Sigmoid colon (tissue), 4 donors: ENCODE measurements around the gene EBLN2.

Experiments used
- EP300 ChIP-seq, 4 donors: sonication (generic); formaldehyde crosslinking; IDR thresholded peaks; one replicate each; pipeline ENCODE4 v1.6.1; 2017; ENCODE audit warnings: antibody characterized with exemption in 4 of 4
- POLR2A ChIP-seq, 2 donors: fragments of 450-650 bp; IDR thresholded peaks; one replicate each; pipeline ENCODE4 v1.6.1; 2016; ENCODE audit warnings: antibody characterized with exemption in 2 of 2, mild to moderate bottlenecking in 2 of 2, moderate library complexity in 2 of 2
- POLR2AphosphoS5 ChIP-seq, 4 donors: sonication (generic); formaldehyde crosslinking; IDR thresholded peaks; one replicate each; pipeline ENCODE4 v1.6.1; 2017; ENCODE audit warnings: antibody characterized with exemption in 4 of 4
- TF ChIP-seq, protein P1 (sequence below), 4 experiments: fragments of 450-650 bp in 3 of 4; fragments of 200-600 bp in 1 of 4; IDR thresholded peaks; one replicate each; pipeline ENCODE4 v1.5.1; 2016 to 2019; ENCODE audit warnings: antibody characterized with exemption in 4 of 4, mild to moderate bottlenecking in 3 of 4, moderate library complexity in 2 of 4

DNA sequence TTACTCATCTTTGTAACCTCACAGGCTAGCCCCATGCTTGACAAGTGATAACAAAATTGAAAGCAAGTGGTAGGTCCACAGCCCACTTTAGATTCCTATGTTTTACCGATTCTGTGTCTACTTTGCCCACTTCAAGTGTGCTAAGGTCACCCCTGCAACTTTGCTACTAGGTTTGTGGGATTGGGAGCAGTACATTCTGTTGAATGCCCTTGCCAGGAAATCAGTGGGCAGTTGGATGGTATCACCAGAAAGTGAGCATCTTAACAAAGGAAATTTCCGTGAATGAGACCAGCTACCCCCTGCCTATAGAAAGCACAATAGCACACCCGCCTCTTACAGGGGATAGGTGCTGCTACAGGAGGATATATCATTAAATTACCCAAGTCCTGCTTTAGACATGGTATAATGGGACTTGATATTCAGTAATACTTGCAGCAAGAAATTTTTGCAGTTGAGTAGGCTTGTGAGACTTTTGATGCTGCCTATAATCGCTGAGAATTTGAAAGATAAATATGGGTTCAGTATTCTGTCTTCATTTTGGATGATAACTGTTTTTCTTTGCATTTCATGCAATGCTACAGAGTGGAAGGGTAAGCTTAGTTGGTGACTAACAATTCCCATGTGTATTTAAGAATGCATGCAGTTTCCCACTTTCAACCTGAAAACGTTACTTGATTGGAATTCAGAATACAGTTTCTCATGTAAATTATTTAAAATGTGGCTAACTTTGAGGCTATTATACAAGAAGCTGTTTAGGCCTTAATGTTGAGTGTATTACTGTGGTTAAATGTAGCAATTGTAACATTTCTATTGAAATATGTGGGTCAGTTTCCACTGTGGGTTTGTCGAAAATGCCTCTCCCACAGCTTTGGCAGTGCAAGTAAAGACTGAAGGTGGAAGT, 9.5 kb downstream of the EBLN2 start:
- TF ChIP-seq, protein P1, sequence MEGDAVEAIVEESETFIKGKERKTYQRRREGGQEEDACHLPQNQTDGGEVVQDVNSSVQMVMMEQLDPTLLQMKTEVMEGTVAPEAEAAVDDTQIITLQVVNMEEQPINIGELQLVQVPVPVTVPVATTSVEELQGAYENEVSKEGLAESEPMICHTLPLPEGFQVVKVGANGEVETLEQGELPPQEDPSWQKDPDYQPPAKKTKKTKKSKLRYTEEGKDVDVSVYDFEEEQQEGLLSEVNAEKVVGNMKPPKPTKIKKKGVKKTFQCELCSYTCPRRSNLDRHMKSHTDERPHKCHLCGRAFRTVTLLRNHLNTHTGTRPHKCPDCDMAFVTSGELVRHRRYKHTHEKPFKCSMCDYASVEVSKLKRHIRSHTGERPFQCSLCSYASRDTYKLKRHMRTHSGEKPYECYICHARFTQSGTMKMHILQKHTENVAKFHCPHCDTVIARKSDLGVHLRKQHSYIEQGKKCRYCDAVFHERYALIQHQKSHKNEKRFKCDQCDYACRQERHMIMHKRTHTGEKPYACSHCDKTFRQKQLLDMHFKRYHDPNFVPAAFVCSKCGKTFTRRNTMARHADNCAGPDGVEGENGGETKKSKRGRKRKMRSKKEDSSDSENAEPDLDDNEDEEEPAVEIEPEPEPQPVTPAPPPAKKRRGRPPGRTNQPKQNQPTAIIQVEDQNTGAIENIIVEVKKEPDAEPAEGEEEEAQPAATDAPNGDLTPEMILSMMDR (IDR thresholded peaks at IDR 0.05): no peak
- no peak for TF ChIP-seq POLR2AphosphoS5 (IDR thresholded peaks at IDR 0.05)
- no peak for TF ChIP-seq POLR2A (IDR thresholded peaks at IDR 0.05)
- no peak for TF ChIP-seq EP300 (IDR thresholded peaks at IDR 0.05)
